KMS-11 (cell line): Measurements from ENCODE around the gene ZIC3.

Source experiments
- H2AFZ ChIP-seq: fragments of 200-600 bp; sonication (generic); 2 replicates; pipeline ENCODE4 v1.6.1; 2016; ENCODE audit warnings: antibody characterized with exemption, mixed run types, low read depth
- H3K27ac ChIP-seq: fragments of 200-600 bp; sonication (generic); 2 replicates; pipeline ENCODE4 v1.6.1; 2016; ENCODE audit warnings: mild to moderate bottlenecking, mixed run types
- H3K27me3 ChIP-seq: fragments of 200-600 bp; sonication (generic); 2 replicates; pipeline ENCODE4 v1.6.1; 2017; ENCODE audit warnings: mild to moderate bottlenecking, low read depth, mixed run types, moderate library complexity; ENCODE audit not compliant: insufficient read depth
- H3K36me3 ChIP-seq: fragments of 200-600 bp; sonication (generic); 2 replicates; pipeline ENCODE4 v1.6.1; 2017; ENCODE audit warnings: mild to moderate bottlenecking, mixed run types; ENCODE audit not compliant: insufficient read depth
- H3K4me1 ChIP-seq: fragments of 200-600 bp; sonication (generic); 2 replicates; pipeline ENCODE4 v1.6.1; 2016; ENCODE audit warnings: mild to moderate bottlenecking, low read depth, mixed run types; ENCODE audit not compliant: poor library complexity, severe bottlenecking
- H3K4me2 ChIP-seq: fragments of 200-600 bp; sonication (generic); 2 replicates; pipeline ENCODE4 v1.7.0; 2016; ENCODE audit warnings: mild to moderate bottlenecking, mixed run types
- H3K4me3 ChIP-seq: fragments of 200-600 bp; sonication (generic); IDR thresholded peaks from 2 replicates; pipeline ENCODE4 v1.6.1; 2017; ENCODE audit warnings: low read depth, low read length, mixed read lengths; ENCODE audit not compliant: insufficient read depth
- H3K79me2 ChIP-seq: fragments of 200-600 bp; sonication (generic); 2 replicates; pipeline ENCODE4 v1.6.1; 2016; ENCODE audit warnings: low read depth, mixed run types; ENCODE audit not compliant: insufficient read depth
- H3K9ac ChIP-seq: fragments of 200-600 bp; sonication (generic); 2 replicates; pipeline ENCODE4 v1.6.1; 2016; ENCODE audit warnings: mild to moderate bottlenecking, mixed run types
- H4K20me1 ChIP-seq: fragments of 200-600 bp; sonication (generic); 2 replicates; pipeline ENCODE4 v1.6.1; 2016; ENCODE audit warnings: mild to moderate bottlenecking, mixed run types; ENCODE audit not compliant: insufficient read depth
- CTCF ChIP-seq: fragments of 200-600 bp; sonication (generic); conservative IDR thresholded peaks from 2 replicates; pipeline ENCODE4 v1.6.1; 2017; ENCODE audit warnings: low read depth, mild to moderate bottlenecking, antibody characterized with exemption, low read length, moderate library complexity, mixed read lengths

Gene ZIC3

GRCh38 chrX:137600769-137601168 lies 34.8 kb downstream of the ZIC3 start:
- H3K27me3 ChIP-seq, result no peaks in the 10 kb centered on the region

More at GRCh38 chrX:137600769-137601168, 34.8 kb downstream of the ZIC3 start:
- H3K9ac ChIP-seq, result no peak overlapping the region
- no peaks in the 10 kb centered on the region for H3K4me1 ChIP-seq
- no peak overlapping the region for H3K4me3 ChIP-seq
- no peaks in the 10 kb centered on the region for H3K36me3 ChIP-seq
- no peak overlapping the region for H2AFZ ChIP-seq
- no peak overlapping the region for H3K4me2 ChIP-seq
- H3K79me2 ChIP-seq, result no peaks in the 10 kb centered on the region
- H3K27ac ChIP-seq, result no peak overlapping the region
- TF ChIP-seq CTCF, result no peak
- H4K20me1 ChIP-seq, result no peaks in the 10 kb centered on the region
